SU-DHL-6 (cell line): Measurements from ENCODE around the gene EXD3.
A peak's percentile ranks its signal among the peaks of the same experiment; 100 is the strongest.

Experiments used
- H2AFZ ChIP-seq: fragments of 200-600 bp; sonication (generic); 2 replicates; pipeline ENCODE4 v1.6.1; 2014; ENCODE audit warnings: low read depth, mild to moderate bottlenecking, moderate library complexity, mixed read lengths, antibody characterized with exemption, low read length; ENCODE audit not compliant: severe bottlenecking
- H3F3A ChIP-seq: fragments of 200-600 bp; shearing (Covaris generic); 2 replicates; pipeline ENCODE4 v1.6.0; 2016; ENCODE audit warnings: antibody characterized with exemption, mild to moderate bottlenecking; ENCODE audit not compliant: insufficient read depth
- H3K27ac ChIP-seq: fragments of 200-600 bp; sonication (generic); 2 replicates; pipeline ENCODE4 v1.5.1; 2016; ENCODE audit warnings: low read depth, mild to moderate bottlenecking, low read length, moderate library complexity, mixed read lengths
- H3K27me3 ChIP-seq: fragments of 200-600 bp; sonication (generic), shearing (Covaris generic); 2 replicates; pipeline ENCODE4 v1.6.0; 2014; ENCODE audit warnings: mild to moderate bottlenecking, low read length
- H3K36me3 ChIP-seq: fragments of 200-600 bp; sonication (generic); 2 replicates; pipeline ENCODE4 v1.6.1; 2014; ENCODE audit warnings: mild to moderate bottlenecking, low read length, mixed read lengths
- H3K4me2 ChIP-seq: fragments of 300-600, 200-600 bp; shearing (Covaris generic), sonication (generic); 2 replicates; pipeline ENCODE4 v1.6.0; 2014; ENCODE audit warnings: low read length, low read depth, mild to moderate bottlenecking; ENCODE audit not compliant: poor library complexity, severe bottlenecking
- H3K4me3 ChIP-seq: fragments of 200-600 bp; sonication (generic); 2 replicates; pipeline ENCODE4 v1.5.1; 2014; ENCODE audit warnings: antibody characterized with exemption, low read length, mild to moderate bottlenecking, mixed read lengths; ENCODE audit not compliant: insufficient read depth, poor library complexity, severe bottlenecking
- H3K79me2 ChIP-seq: fragments of 200-600 bp; sonication (generic); 2 replicates; pipeline ENCODE4 v1.6.1; 2014; ENCODE audit warnings: mild to moderate bottlenecking, low read length, moderate library complexity; ENCODE audit not compliant: insufficient read depth
- H3K9ac ChIP-seq: fragments of 200-600 bp; sonication (generic); 2 replicates; pipeline ENCODE4 v1.7.0; 2014; ENCODE audit warnings: mild to moderate bottlenecking, low read length
- H3K9me2 ChIP-seq: fragments of 200-600 bp; sonication (generic); replicated peaks from 2 replicates; pipeline ENCODE4 v1.6.1; 2014; ENCODE audit warnings: low read length; ENCODE audit not compliant: insufficient read depth
- H3K9me3 ChIP-seq: fragments of 200-600 bp; sonication (generic); 2 replicates; pipeline ENCODE4 v1.6.1; 2014; ENCODE audit warnings: low read length, mixed read lengths; ENCODE audit not compliant: insufficient read depth
- H4K20me1 ChIP-seq: fragments of 200-600 bp; sonication (generic); 2 replicates; pipeline ENCODE4 v1.6.1; 2014; ENCODE audit warnings: low read depth, mild to moderate bottlenecking, antibody characterized with exemption, low read length, moderate library complexity, mixed read lengths
- CTCF ChIP-seq: fragments of 200-600 bp; sonication (generic); IDR thresholded peaks from one replicate; pipeline ENCODE4 v1.5.1; 2017; ENCODE audit warnings: antibody characterized with exemption, mild to moderate bottlenecking, low read length, moderate library complexity; ENCODE audit not compliant: insufficient read depth, poor library complexity, severe bottlenecking
- EZH2phosphoT487 ChIP-seq: fragments of 200-600 bp; sonication (generic), shearing (Covaris generic); conservative IDR thresholded peaks from 2 replicates; pipeline ENCODE4 v1.6.1; 2018; ENCODE audit warnings: mild to moderate bottlenecking, antibody characterized with exemption, low read length, moderate library complexity, mixed read lengths

Gene EXD3

DNA sequence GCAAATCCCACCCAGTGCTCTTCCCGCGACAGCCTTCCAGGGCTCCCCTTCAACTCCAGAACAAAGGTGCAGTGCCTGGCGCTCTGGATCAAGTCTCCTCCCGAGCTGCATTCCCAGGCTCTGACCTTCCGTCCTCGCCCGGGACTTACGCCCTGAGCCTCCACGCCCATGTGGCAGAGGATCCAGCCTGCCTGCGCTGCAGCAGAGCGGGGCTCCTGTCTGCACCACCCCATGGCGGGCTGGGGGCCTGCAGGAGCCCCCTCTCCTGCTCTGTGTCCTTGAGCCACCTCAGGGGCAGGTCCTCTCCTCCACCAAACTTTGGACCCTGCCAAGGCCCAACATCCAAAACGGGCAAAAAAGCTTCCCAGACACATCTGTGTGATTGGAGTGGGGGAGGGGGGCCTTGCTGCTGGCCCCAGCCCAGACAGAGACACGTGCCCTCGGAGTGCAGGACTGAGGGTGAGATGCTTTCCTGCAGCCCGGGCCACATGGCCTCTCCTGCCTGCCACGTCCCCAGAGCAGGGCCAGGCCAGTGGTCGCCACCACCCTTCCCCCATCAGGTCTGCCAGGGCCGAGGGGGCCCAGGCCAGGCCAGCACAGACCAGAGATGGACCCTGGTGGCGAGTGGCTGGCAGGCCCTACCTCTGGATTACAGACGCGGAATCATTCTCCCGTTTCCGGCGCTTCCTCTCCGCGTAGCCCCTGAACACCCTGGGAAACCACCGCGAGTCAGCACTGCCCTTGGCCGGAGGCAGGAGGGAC, 31.8 kb upstream of the EXD3 start:
- no peaks in the 10 kb centered on the region; the same call in 1 of the 2 replicates for H3K79me2 ChIP-seq
- H3F3A ChIP-seq: no peaks in the 10 kb centered on the region
- TF ChIP-seq EZH2phosphoT487 (no peak), CTCF (no peak)
- no peak overlapping the region for H3K4me3 ChIP-seq
- no peaks in the 10 kb centered on the region for H3K9me3 ChIP-seq
- H3K27me3 ChIP-seq: no peaks in the 10 kb centered on the region
- no peak overlapping the region for H3K9ac ChIP-seq
- H2AFZ ChIP-seq: no peak overlapping the region
- H3K36me3 ChIP-seq: no peaks in the 10 kb centered on the region
- no peak overlapping the region for H3K27ac ChIP-seq
- H4K20me1 ChIP-seq: no peaks in the 10 kb centered on the region
- no peaks in the 10 kb centered on the region for H3K9me2 ChIP-seq
- H3K4me2 ChIP-seq: peak overlapping the region; percentile 10

- no peak overlapping the region for H2AFZ ChIP-seq
- H3K9me2 ChIP-seq: no peaks in the 10 kb centered on the region
- no peak overlapping the region for H3K4me3 ChIP-seq
- no peaks in the 10 kb centered on the region; the same call in 1 of the 2 replicates for H3K79me2 ChIP-seq
- H3K9ac ChIP-seq: no peak overlapping the region
- H3K27me3 ChIP-seq: no peaks in the 10 kb centered on the region
- peak overlapping the region; percentile 10 for H3K4me2 ChIP-seq
- no peaks in the 10 kb centered on the region for H4K20me1 ChIP-seq
- H3F3A ChIP-seq: no peaks in the 10 kb centered on the region
- no peaks in the 10 kb centered on the region for H3K36me3 ChIP-seq
- no peak for TF ChIP-seq CTCF
- TF ChIP-seq EZH2phosphoT487: no peak
- no peaks in the 10 kb centered on the region for H3K9me3 ChIP-seq
- H3K27ac ChIP-seq: no peak overlapping the region
Observed at GRCh38 chr9:137454145-137454596, 31.2 kb upstream of the EXD3 start.

DNA sequence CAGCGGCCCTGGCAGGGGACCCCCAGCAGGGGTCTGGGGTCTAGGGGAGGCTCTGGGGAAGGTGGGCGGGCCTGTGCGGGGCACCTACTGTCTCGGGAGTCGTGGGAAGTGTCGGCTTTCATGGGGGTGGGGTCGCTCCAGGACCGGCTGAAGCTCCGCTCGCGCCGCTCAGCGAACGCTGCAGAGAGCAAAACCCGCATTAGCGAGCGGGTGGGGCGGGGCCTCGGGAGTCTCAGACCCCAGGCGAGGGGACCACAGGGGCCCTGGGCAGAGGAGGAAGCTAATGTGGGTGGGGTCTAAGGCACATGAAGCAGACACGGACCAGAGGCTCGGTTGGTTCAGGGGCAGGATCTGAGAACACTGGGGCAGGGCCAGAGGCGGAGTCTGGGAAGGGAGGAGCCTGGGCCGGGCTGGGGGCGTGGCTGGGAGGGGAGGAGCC, 30.7 kb upstream of the EXD3 start:
- no peak overlapping the region for H2AFZ ChIP-seq
- no peaks in the 10 kb centered on the region for H3F3A ChIP-seq
- H4K20me1 ChIP-seq: no peaks in the 10 kb centered on the region
- no peaks in the 10 kb centered on the region; the same call in 1 of the 2 replicates for H3K79me2 ChIP-seq
- H3K27me3 ChIP-seq: no peaks in the 10 kb centered on the region
- no peaks in the 10 kb centered on the region for H3K9me3 ChIP-seq
- H3K9me2 ChIP-seq: no peaks in the 10 kb centered on the region
- no peak overlapping the region for H3K9ac ChIP-seq
- no peak overlapping the region for H3K27ac ChIP-seq
- no peak overlapping the region for H3K4me3 ChIP-seq
- TF ChIP-seq CTCF: no peak
- no peak for TF ChIP-seq EZH2phosphoT487
- H3K4me2 ChIP-seq: no peak overlapping the region
- no peaks in the 10 kb centered on the region for H3K36me3 ChIP-seq
